ENCODE data around the gene BASP1. TPM values are rescaled to one million over a fixed set of nuclear protein-coding genes. Genes with fewer than 3 reads are reported as not detected.

Gene BASP1
- total and polyA plus RNA-seq, 7 donors: 0.64 to 1.9 (median 1.1) TPM

GRCh38 chr5:17269201-17269600 lies 51.8 kb downstream of the BASP1 start:
- Histone ChIP-seq H3K4me3 (no peak overlapping the region), H3K27me3 (ENCODE audit: insufficient read depth in 3 of 3, low read length in 2 of 3) (no peaks in the 10 kb centered on the region), H3K4me1 (no peaks in the 10 kb centered on the region), H3K27ac (no peak overlapping the region), H3K36me3 (ENCODE audit: insufficient read depth in 1 of 2, low read depth in 1 of 2) (no peaks in the 10 kb centered on the region), H3K9me3 (no peaks in the 10 kb centered on the region)
- 74 to 79% (median 76%) methylated on average over 6 of the region's 6 CpGs for WGBS, 3 donors
- no peak for TF ChIP-seq CTCF (IDR thresholded peaks at IDR 0.05)
- DNase-seq (no peak), ATAC-seq (no peak)
- intact Hi-C loops (cut with DNase I): no loop called here

- ATAC-seq (no peak), DNase-seq (no peak)
- TF ChIP-seq CTCF (IDR thresholded peaks at IDR 0.05): no peak
- H3K4me1 ChIP-seq: no peaks in the 10 kb centered on the region
- H3K27me3 ChIP-seq (ENCODE audit: insufficient read depth in 3 of 3, low read length in 2 of 3): no peaks in the 10 kb centered on the region
- no peaks in the 10 kb centered on the region for H3K36me3 ChIP-seq (ENCODE audit: insufficient read depth in 1 of 2, low read depth in 1 of 2)
- no peaks in the 10 kb centered on the region for H3K9me3 ChIP-seq
- intact Hi-C loops (cut with DNase I): no loop called here
- WGBS, 3 donors: 86 to 91% (median 88%) methylated on average over 3 of the region's 3 CpGs
- no peak overlapping the region for H3K27ac ChIP-seq
- no peak overlapping the region for H3K4me3 ChIP-seq
These were observed 54.7 kb downstream of the BASP1 start for GRCh38 chr5:17272111-17272510.

GRCh38 chr5:17275289-17276158 lies 58.1 kb downstream of the BASP1 start:
- intact Hi-C loops (cut with DNase I): no loop called here
- Histone ChIP-seq H3K36me3 (ENCODE audit: insufficient read depth in 1 of 2, low read depth in 1 of 2) (no peaks in the 10 kb centered on the region), H3K27me3 (ENCODE audit: insufficient read depth in 3 of 3, low read length in 2 of 3) (no peaks in the 10 kb centered on the region), H3K9me3 (no peaks in the 10 kb centered on the region), H3K4me1 (no peaks in the 10 kb centered on the region), H3K27ac (no peak overlapping the region), H3K4me3 (no peak overlapping the region)
- TF ChIP-seq CTCF (IDR thresholded peaks at IDR 0.05): no peak
- DNase-seq (no peak), ATAC-seq (no peak)
- WGBS, 3 donors: 96 to 98% (median 96%) methylated on average over 44 to 57 of the region's 57 CpGs

- WGBS, 3 donors: 83 to 87% (median 87%) methylated on average over 3 of the region's 3 CpGs
- Histone ChIP-seq H3K36me3 (ENCODE audit: insufficient read depth in 1 of 2, low read depth in 1 of 2) (no peaks in the 10 kb centered on the region), H3K9me3 (no peaks in the 10 kb centered on the region), H3K4me3 (no peak overlapping the region), H3K4me1 (no peaks in the 10 kb centered on the region), H3K27ac (no peak overlapping the region), H3K27me3 (ENCODE audit: insufficient read depth in 3 of 3, low read length in 2 of 3) (no peaks in the 10 kb centered on the region)
- ATAC-seq (no peak), DNase-seq (no peak)
- no peak for TF ChIP-seq CTCF (IDR thresholded peaks at IDR 0.05)
- intact Hi-C loops (cut with DNase I): no loop called here
These were observed 59.0 kb downstream of the BASP1 start for GRCh38 chr5:17276445-17276844.
